Glutamatergic neuron (in vitro differentiated cells): ENCODE data around the gene TES. TPM values are rescaled to one million over a fixed set of nuclear protein-coding genes. Genes with fewer than 3 reads are reported as not detected.

Experiments used
- DNase-seq: peaks from one replicate; pipeline ENCODE4 v3.0.0; 2022
- H3K27ac Mint-ChIP-seq: one replicate; pipeline ENCODE4 v1.8.0; 2020; ENCODE audit warnings: mild to moderate bottlenecking, mixed read lengths, inconsistent platforms; ENCODE audit not compliant: unreplicated experiment
- H3K27me3 Mint-ChIP-seq: one replicate; pipeline ENCODE4 v1.8.0; 2020; ENCODE audit warnings: mild to moderate bottlenecking, moderate library complexity, mixed read lengths, inconsistent platforms; ENCODE audit not compliant: unreplicated experiment
- H3K36me3 Mint-ChIP-seq: one replicate; pipeline ENCODE4 v1.8.0; 2020; ENCODE audit warnings: mild to moderate bottlenecking, mixed read lengths, inconsistent platforms; ENCODE audit not compliant: unreplicated experiment
- H3K4me1 Mint-ChIP-seq: one replicate; pipeline ENCODE4 v1.8.0; 2020; ENCODE audit warnings: mild to moderate bottlenecking, low read depth, mixed read lengths, inconsistent platforms; ENCODE audit not compliant: unreplicated experiment
- H3K4me3 Mint-ChIP-seq: one replicate; pipeline ENCODE4 v1.8.0; 2020; ENCODE audit warnings: mild to moderate bottlenecking, mixed read lengths, inconsistent platforms; ENCODE audit not compliant: unreplicated experiment
- H3K9me3 Mint-ChIP-seq: one replicate; pipeline ENCODE4 v1.8.0; 2020; ENCODE audit warnings: mild to moderate bottlenecking, moderate library complexity, mixed read lengths, inconsistent platforms; ENCODE audit not compliant: unreplicated experiment
- total RNA-seq: library from RNA; stranded (reverse); fragmentation: NEBNext Ultra II Directional; extraction: Animal tissue kit (Norgen Biotek cat#: 25700); gene quantifications from one replicate; pipeline ENCODE4 v1.2.1, GENCODE V29; 2021; ENCODE audit not compliant: unreplicated experiment
- TF ChIP-seq, protein P1 (sequence below): fragments of 200-600 bp; sonication (generic); IDR thresholded peaks from one replicate; pipeline ENCODE4 v1.5.0; 2021; ENCODE audit not compliant: partially characterized antibody, unreplicated experiment

Gene TES
- total RNA-seq, 1 donor from 2014 or later: 53.5 TPM

DNA sequence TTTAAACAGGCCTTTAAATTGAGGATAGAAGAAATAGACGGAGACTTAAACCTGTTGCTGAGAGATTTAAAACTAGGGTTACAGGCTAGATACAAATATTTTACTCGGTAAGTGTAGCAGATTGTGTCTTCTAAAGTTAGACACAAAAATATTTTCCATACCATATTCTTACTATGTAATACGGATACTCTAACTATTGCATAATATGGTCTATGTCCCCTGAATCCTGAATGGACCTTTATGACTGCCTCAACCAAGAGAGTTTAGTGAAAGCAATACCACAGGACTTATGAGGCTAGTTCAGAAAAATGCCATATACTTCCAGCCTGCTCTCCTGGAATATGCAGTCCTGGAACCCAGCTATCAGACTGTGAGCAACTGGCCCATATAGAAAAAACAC lies 13.4 kb upstream of the TES start:
- peaks cover 4% of the 10 kb centered on the region for H3K4me1 Mint-ChIP-seq
- TF ChIP-seq, protein P1, sequence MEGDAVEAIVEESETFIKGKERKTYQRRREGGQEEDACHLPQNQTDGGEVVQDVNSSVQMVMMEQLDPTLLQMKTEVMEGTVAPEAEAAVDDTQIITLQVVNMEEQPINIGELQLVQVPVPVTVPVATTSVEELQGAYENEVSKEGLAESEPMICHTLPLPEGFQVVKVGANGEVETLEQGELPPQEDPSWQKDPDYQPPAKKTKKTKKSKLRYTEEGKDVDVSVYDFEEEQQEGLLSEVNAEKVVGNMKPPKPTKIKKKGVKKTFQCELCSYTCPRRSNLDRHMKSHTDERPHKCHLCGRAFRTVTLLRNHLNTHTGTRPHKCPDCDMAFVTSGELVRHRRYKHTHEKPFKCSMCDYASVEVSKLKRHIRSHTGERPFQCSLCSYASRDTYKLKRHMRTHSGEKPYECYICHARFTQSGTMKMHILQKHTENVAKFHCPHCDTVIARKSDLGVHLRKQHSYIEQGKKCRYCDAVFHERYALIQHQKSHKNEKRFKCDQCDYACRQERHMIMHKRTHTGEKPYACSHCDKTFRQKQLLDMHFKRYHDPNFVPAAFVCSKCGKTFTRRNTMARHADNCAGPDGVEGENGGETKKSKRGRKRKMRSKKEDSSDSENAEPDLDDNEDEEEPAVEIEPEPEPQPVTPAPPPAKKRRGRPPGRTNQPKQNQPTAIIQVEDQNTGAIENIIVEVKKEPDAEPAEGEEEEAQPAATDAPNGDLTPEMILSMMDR: no peak
- no peak overlapping the region for H3K27ac Mint-ChIP-seq
- no peak overlapping the region for H3K4me3 Mint-ChIP-seq
- H3K36me3 Mint-ChIP-seq: no peaks in the 10 kb centered on the region
- no peak for DNase-seq
- no peaks in the 10 kb centered on the region for H3K27me3 Mint-ChIP-seq
- H3K9me3 Mint-ChIP-seq: no peaks in the 10 kb centered on the region

DNA sequence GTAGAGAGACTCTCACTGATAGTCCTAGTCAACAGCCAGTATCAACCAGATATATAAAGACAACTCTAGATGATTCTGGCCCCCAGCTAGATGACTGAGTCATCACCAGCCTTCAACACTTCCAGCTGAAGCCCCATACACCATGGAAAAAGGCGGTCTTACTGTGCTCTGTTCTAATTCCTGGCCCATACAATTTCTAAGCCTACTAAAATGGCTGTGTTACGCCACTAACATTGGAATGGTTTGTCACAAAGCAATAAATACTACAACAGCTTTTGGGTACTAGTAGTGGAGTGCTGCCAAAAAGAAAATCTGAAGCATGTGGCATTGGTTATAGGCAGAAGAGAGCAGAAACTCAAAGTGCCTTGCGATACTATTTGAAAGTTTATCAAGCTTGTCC lies 13.0 kb upstream of the TES start:
- no peak overlapping the region for H3K4me3 Mint-ChIP-seq
- no peaks in the 10 kb centered on the region for H3K36me3 Mint-ChIP-seq
- no peaks in the 10 kb centered on the region for H3K27me3 Mint-ChIP-seq
- peaks cover 4% of the 10 kb centered on the region for H3K4me1 Mint-ChIP-seq
- no peak for DNase-seq
- TF ChIP-seq, protein P1: no peak
- no peak overlapping the region for H3K27ac Mint-ChIP-seq
- H3K9me3 Mint-ChIP-seq: no peaks in the 10 kb centered on the region

GRCh38 chr7:116198748-116199410 lies 11.5 kb upstream of the TES start:
- no peak for DNase-seq
- no peaks in the 10 kb centered on the region for H3K36me3 Mint-ChIP-seq
- H3K9me3 Mint-ChIP-seq: no peaks in the 10 kb centered on the region
- no peak overlapping the region for H3K27ac Mint-ChIP-seq
- TF ChIP-seq, protein P1: no peak
- H3K4me3 Mint-ChIP-seq: no peak overlapping the region
- H3K4me1 Mint-ChIP-seq: no peaks in the 10 kb centered on the region
- H3K27me3 Mint-ChIP-seq: no peaks in the 10 kb centered on the region

DNA sequence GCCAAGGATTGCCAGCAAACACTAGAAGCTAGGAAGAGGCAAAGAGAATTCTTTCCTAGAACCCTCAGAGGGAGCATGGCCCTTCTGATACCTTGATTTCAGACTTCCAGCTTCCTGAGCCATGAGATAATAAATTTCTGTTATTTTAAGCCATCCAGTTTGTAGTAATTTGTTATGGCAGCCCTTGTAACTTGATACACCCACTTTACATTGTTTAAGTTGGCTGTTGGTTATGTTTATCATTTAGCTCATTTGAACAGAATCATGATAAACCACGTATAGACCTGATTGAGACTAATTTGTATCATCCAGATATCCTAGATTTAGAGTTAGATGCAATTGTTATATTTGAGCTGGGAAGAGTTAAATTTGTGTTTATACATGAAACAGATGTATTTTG lies 9.4 kb upstream of the TES start:
- Mint-ChIP-seq H3K27ac (no peak overlapping the region), H3K4me1 (no peaks in the 10 kb centered on the region), H3K4me3 (no peak overlapping the region), H3K36me3 (no peaks in the 10 kb centered on the region), H3K9me3 (peaks cover 2% of the 10 kb centered on the region), H3K27me3 (no peaks in the 10 kb centered on the region)
- DNase-seq: no peak
- TF ChIP-seq, protein P1: no peak

- H3K9me3 Mint-ChIP-seq: peaks cover 5% of the 10 kb centered on the region
- peaks cover 5% of the 10 kb centered on the region for H3K27me3 Mint-ChIP-seq
- H3K4me1 Mint-ChIP-seq: no peaks in the 10 kb centered on the region
- TF ChIP-seq, protein P1: no peak
- no peaks in the 10 kb centered on the region for H3K36me3 Mint-ChIP-seq
- no peak overlapping the region for H3K4me3 Mint-ChIP-seq
- no peak overlapping the region for H3K27ac Mint-ChIP-seq
- no peak for DNase-seq
Observed at GRCh38 chr7:116206141-116206540, 4.2 kb upstream of the TES start.
